DMS153 treated with DMSO at 0.1 percent for 48 hours (cell line): ENCODE data around the gene POLR3GL.
"Not testable (repeated sequence)": the region's sequence is repeated elsewhere in the genome, so short reads cannot be mapped to it uniquely, and the experiment has no call there.

Experiments
- DNase-seq: peaks from one replicate; lab custom pipeline; 2025; ENCODE audit not compliant: unreplicated experiment; lab: John Stamatoyannopoulos, UW

Gene POLR3GL

GRCh38 chr1:146019231-146020057, 55.0 kb downstream of the POLR3GL start:
- no peak for DNase-seq

DNA sequence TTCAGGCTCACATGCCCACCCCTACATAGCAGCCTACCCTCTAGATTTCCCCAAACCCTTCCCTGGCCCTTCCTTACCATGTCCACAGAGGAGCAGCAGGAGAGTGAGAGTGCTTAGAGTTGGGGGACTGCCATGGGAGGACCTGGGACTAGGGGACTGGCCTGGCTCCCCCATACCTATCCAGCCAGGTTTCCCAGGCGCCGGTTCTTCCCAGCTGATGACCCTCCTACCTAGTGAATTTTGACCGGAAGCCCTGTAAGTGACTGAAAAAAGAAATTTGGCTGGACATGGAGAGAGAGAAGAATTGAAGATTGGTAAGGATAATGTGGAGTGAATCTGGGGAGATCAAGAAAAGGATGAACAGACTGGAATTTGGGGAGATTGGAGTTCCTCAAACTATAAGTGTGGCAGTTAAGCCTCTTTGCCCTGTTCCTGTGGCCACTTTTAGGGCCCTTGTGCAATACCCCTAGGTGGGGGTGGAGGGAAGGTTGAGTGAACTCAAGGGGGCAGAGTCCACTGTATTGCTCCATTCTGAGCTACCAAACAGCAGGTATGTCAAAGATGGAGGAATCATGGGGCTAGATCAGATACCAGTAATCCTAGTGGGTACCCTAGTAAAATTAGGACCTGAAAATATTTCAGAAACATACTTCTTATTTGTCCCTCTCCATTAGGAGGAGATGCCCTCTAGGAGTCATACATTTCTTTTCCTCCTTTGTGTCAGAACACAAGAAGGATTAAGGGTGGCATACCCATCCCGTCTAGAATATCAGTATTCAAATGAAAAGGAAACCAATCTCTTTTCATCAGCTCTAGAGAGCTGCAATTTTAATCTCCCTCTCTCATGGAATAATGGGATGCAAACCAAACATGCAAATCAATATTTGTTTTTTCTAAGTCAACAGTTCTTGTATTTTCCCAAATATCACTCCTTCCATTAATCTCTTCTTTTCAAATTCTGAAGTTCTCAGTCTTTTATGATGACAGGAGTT, 55.9 kb downstream of the POLR3GL start:
- DNase-seq = no peak

- no peak for DNase-seq
Measured at GRCh38 chr1:146021050-146021445, 56.6 kb downstream of the POLR3GL start.

DNA sequence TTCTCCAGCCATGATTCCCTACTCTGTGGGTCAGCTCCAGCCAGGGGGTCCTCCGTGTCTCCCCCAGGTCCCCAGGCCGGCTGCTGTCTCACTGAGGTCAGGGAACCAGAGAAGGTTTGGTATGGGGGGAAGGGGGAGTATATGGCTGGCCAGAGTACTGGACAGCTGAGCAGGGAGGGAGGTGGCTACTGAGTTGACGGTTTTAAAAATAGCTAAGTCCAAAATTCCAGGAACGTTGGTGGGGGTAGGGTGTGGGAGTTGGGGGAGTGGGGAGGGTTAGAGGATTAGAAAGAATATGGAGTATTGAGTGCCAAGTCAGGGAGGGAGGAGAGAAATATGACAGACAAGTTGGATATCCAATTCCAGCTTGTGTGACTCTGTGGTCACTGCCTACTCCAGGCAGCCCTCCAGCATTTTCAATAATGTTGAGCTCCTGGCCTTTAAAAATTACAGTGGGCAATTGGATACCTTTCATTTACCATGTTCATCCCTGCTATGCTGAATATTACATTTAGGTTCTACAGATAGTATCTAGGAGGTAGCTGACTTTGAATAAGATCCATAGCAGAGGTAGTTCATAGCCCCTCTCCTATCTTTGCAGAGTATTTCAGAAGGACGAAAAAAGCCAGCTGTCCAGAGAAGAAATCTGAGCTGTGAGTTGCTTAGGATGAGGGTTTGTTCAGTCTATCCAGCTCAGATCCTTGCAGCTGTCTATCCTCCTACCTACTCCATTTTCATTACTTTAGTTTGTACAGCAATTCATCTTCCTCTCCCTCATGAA, 57.3 kb downstream of the POLR3GL start, which contains the start of gene HJV:
HJV (minus strand) TSS at position 114 of the 781 bp plus-strand sequence. CDS start 1,504 bp downstream, outside the sequence.
- no peak for DNase-seq

GRCh38 chr1:146022403-146023127, 58.1 kb downstream of the POLR3GL start:
- DNase-seq = no peak

DNA sequence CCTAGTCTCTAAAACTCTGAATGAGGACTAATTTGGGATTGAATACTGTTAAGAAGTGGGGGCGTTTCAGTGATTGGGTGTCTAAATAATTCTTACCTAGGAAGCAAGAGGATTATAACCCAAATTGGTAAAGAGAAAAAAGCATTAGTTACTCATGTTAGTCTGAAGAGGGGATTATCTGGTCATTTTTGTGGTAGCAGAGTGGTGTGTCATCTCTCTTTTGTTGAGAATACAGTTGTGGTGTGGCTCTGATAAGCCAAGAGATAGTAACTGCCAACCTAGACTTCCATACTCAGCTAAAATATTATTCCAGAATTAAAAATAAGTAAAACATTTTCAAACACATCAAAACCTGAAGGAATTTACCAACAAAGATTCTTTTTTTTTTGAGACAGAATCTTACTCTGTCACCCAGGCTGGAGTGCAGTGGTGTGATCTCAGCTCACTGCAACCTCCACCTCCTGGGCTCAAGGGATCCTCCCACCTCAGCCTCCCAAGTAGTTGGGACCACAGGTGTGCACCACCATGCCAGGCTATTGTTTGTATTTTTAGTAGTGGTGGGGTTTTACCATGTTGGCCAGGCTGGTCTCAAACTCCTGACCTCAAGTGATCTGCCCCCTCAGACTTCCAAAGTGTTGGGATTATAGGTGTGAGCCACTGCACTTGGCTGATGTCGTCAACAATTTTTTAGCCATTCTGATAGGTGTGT, 61.5 kb downstream of the POLR3GL start:
- not testable (repeated sequence) for DNase-seq

DNA sequence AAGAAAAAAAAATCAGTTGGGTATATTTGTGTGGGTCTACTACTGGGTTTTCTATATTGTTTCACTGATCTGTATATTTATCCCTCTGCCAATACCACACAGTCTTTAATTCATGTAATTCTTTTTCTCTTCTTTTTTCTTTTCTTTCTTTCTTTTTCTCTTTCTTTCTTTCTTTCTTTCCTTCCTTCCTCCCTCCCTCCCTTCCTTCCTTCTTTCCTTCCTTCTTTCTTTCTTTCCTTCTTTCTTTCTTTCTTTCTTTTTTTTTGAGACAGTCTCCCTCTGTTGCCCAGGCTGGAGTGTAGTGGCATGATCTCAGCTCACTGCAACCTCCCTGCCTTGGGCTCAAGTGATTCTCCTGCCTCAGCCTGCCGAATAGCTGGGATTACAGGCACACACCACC, 62.2 kb downstream of the POLR3GL start:
- not testable (repeated sequence) for DNase-seq
